SU-DHL-6 (cell line): Measurements from ENCODE around the gene ST3GAL4.

Experiments used
- H2AFZ ChIP-seq: fragments of 200-600 bp; sonication (generic); 2 replicates; pipeline ENCODE4 v1.6.1; 2014; ENCODE audit warnings: low read depth, mild to moderate bottlenecking, moderate library complexity, mixed read lengths, antibody characterized with exemption, low read length; ENCODE audit not compliant: severe bottlenecking
- H3F3A ChIP-seq: fragments of 200-600 bp; shearing (Covaris generic); 2 replicates; pipeline ENCODE4 v1.6.0; 2016; ENCODE audit warnings: antibody characterized with exemption, mild to moderate bottlenecking; ENCODE audit not compliant: insufficient read depth
- H3K27ac ChIP-seq: fragments of 200-600 bp; sonication (generic); 2 replicates; pipeline ENCODE4 v1.5.1; 2016; ENCODE audit warnings: low read depth, mild to moderate bottlenecking, low read length, moderate library complexity, mixed read lengths
- H3K27me3 ChIP-seq: fragments of 200-600 bp; sonication (generic), shearing (Covaris generic); 2 replicates; pipeline ENCODE4 v1.6.0; 2014; ENCODE audit warnings: mild to moderate bottlenecking, low read length
- H3K36me3 ChIP-seq: fragments of 200-600 bp; sonication (generic); 2 replicates; pipeline ENCODE4 v1.6.1; 2014; ENCODE audit warnings: mild to moderate bottlenecking, low read length, mixed read lengths
- H3K4me2 ChIP-seq: fragments of 300-600, 200-600 bp; shearing (Covaris generic), sonication (generic); 2 replicates; pipeline ENCODE4 v1.6.0; 2014; ENCODE audit warnings: low read length, low read depth, mild to moderate bottlenecking; ENCODE audit not compliant: poor library complexity, severe bottlenecking
- H3K4me3 ChIP-seq: fragments of 200-600 bp; sonication (generic); 2 replicates; pipeline ENCODE4 v1.5.1; 2014; ENCODE audit warnings: antibody characterized with exemption, low read length, mild to moderate bottlenecking, mixed read lengths; ENCODE audit not compliant: insufficient read depth, poor library complexity, severe bottlenecking
- H3K79me2 ChIP-seq: fragments of 200-600 bp; sonication (generic); 2 replicates; pipeline ENCODE4 v1.6.1; 2014; ENCODE audit warnings: mild to moderate bottlenecking, low read length, moderate library complexity; ENCODE audit not compliant: insufficient read depth
- H3K9ac ChIP-seq: fragments of 200-600 bp; sonication (generic); 2 replicates; pipeline ENCODE4 v1.7.0; 2014; ENCODE audit warnings: mild to moderate bottlenecking, low read length
- H3K9me2 ChIP-seq: fragments of 200-600 bp; sonication (generic); replicated peaks from 2 replicates; pipeline ENCODE4 v1.6.1; 2014; ENCODE audit warnings: low read length; ENCODE audit not compliant: insufficient read depth
- H3K9me3 ChIP-seq: fragments of 200-600 bp; sonication (generic); 2 replicates; pipeline ENCODE4 v1.6.1; 2014; ENCODE audit warnings: low read length, mixed read lengths; ENCODE audit not compliant: insufficient read depth
- H4K20me1 ChIP-seq: fragments of 200-600 bp; sonication (generic); 2 replicates; pipeline ENCODE4 v1.6.1; 2014; ENCODE audit warnings: low read depth, mild to moderate bottlenecking, antibody characterized with exemption, low read length, moderate library complexity, mixed read lengths
- CTCF ChIP-seq: fragments of 200-600 bp; sonication (generic); IDR thresholded peaks from one replicate; pipeline ENCODE4 v1.5.1; 2017; ENCODE audit warnings: antibody characterized with exemption, mild to moderate bottlenecking, low read length, moderate library complexity; ENCODE audit not compliant: insufficient read depth, poor library complexity, severe bottlenecking
- EZH2phosphoT487 ChIP-seq: fragments of 200-600 bp; sonication (generic), shearing (Covaris generic); conservative IDR thresholded peaks from 2 replicates; pipeline ENCODE4 v1.6.1; 2018; ENCODE audit warnings: mild to moderate bottlenecking, antibody characterized with exemption, low read length, moderate library complexity, mixed read lengths

ST3GAL4 gene

GRCh38 chr11:126462422-126462821 lies 106.9 kb downstream of the ST3GAL4 start:
- H3K4me3 ChIP-seq = no peak overlapping the region
- H3K9me2 ChIP-seq = no peaks in the 10 kb centered on the region
- no peaks in the 10 kb centered on the region for H3F3A ChIP-seq
- no peak overlapping the region for H3K9ac ChIP-seq
- TF ChIP-seq CTCF = no peak
- no peak for TF ChIP-seq EZH2phosphoT487
- no peaks in the 10 kb centered on the region for H3K79me2 ChIP-seq
- H3K27ac ChIP-seq = no peak overlapping the region
- no peak overlapping the region for H2AFZ ChIP-seq
- H3K27me3 ChIP-seq = no peaks in the 10 kb centered on the region
- H3K9me3 ChIP-seq = no peaks in the 10 kb centered on the region
- H3K4me2 ChIP-seq = no peak overlapping the region
- no peaks in the 10 kb centered on the region for H4K20me1 ChIP-seq
- no peaks in the 10 kb centered on the region for H3K36me3 ChIP-seq
